Astrocyte of the cerebellum (primary cell): ENCODE data around the gene OR2T10.

Experiments
- DNase-seq: peaks from one replicate; pipeline ENCODE4 v3.0.0-alpha.2; 2011; ENCODE audit warnings: low read depth
- H3K4me3 ChIP-seq: 2 replicates; pipeline ENCODE4 v1.5.1; 2011; ENCODE audit warnings: mild to moderate bottlenecking, low read depth, low read length, moderate library complexity
- in situ Hi-C: cut with HindIII; loops from 2 replicates; pipeline ENCODE4 v1.10.0; 2017; ENCODE audit warnings: low sequenced_read_pairs
- TF ChIP-seq, protein P1 (sequence below): IDR thresholded peaks from 2 replicates; pipeline ENCODE4 v1.5.1; 2012; ENCODE audit warnings: low read length, low read depth, moderate library complexity, mild to moderate bottlenecking; ENCODE audit errors: missing control alignments

The OR2T10 gene

DNA sequence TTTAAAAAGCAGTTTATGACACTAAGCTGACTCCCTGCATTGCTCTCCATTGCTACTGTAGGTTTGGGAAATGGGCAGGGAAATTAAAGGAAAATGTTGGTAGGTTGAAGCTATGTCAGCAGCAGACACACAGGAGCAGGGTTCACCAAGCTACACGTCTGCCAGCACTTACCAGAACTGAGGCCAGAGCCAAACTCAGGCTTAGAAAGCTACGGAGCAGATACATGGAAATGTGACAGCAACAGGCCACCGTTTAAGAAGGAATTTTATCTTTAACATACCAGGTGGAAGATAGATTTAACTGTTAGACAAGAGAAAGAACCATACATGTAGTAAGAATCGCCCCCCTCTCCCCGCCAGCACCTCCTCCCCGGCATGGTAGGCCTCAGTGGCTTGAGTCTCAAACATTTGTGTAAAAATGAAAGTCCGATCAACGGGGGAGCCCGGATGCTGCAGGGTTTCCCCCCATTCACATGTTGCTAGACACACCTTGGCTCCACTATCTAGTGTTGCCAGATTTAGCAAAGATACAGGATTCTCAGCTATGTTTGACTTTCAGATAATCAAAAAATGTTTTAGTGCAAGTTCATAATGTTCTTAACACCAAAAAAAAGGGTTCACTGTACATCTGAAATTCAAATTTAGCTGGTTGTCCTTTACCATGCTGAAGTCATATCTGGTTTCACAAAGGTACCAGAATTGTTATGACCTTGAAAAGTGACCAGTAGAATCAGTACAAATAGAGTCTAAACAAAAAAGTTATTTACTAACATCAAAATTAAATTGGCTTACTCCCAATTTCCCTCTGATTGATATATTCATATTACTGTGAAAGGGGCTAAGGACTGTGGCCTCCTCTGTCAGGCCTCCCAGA is 30.7 kb upstream of the OR2T10 start:
- in situ Hi-C loops, result no loop called here
- DNase-seq, result no peak
- H3K4me3 ChIP-seq, result no peak overlapping the region
- TF ChIP-seq, protein P1, sequence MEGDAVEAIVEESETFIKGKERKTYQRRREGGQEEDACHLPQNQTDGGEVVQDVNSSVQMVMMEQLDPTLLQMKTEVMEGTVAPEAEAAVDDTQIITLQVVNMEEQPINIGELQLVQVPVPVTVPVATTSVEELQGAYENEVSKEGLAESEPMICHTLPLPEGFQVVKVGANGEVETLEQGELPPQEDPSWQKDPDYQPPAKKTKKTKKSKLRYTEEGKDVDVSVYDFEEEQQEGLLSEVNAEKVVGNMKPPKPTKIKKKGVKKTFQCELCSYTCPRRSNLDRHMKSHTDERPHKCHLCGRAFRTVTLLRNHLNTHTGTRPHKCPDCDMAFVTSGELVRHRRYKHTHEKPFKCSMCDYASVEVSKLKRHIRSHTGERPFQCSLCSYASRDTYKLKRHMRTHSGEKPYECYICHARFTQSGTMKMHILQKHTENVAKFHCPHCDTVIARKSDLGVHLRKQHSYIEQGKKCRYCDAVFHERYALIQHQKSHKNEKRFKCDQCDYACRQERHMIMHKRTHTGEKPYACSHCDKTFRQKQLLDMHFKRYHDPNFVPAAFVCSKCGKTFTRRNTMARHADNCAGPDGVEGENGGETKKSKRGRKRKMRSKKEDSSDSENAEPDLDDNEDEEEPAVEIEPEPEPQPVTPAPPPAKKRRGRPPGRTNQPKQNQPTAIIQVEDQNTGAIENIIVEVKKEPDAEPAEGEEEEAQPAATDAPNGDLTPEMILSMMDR, result no peak

DNA sequence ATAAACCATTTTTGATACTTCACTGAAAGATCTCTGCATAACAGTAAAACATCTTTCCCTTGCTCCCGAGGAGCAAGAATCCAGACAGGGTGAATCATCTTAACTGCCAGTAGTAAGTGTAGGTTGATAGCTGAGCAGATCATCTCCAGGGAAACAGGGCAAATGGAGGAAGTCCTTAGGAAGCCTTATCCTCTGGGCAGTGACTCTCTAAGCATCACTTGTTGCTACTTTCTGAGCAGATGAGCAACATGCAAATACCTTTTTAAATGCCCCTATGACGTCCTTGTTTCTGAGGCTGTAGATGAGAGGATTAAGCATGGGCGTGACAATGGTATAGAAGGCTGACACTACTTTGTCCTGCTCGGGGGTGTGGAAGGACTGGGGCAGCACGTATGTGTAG is 28.5 kb upstream of the OR2T10 start:
- no peak for DNase-seq
- in situ Hi-C loops, result no loop called here
- no peak overlapping the region for H3K4me3 ChIP-seq
- TF ChIP-seq, protein P1, result no peak

DNA sequence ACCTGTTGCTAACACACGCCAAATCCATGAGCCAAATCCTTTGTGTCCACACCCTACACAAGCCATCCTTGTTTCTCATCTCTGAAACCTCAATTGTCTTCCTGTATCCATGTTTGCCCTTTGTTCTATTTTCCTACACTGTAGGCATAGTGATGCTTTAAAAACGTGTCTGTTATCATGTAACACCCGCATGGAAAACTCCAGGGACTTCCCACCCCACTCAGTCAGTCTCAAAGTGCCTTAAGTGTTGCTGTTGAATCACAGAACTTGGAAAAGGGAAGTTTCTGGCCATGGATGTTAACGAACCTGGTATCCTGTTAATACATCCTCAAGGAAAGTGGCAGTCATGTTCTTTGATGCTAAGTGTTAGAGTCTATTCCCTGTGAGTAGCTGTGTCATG is 27.7 kb upstream of the OR2T10 start:
- no peak overlapping the region for H3K4me3 ChIP-seq
- no peak for DNase-seq
- in situ Hi-C loops, result no loop called here
- TF ChIP-seq, protein P1, result no peak

DNA sequence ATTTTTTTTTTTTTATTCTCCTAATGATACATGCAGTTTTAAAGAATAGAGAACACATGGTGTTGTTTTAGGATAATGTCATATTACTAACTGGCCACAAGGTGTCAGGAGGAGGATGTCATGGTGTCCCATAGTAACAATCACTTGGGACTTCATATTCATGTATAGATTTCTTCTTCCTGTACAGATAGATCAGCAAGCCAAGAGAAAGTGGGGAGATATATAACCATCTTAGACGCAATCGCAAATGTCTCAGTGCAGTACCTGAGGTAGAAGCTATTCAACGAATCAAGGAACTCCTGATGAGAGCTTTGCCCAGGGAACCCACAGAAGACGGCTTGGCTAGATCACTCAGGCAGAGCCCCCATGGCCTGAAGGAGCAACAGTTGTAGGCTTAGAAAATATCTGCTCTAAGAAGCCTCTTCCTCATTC is 25.1 kb upstream of the OR2T10 start:
- no peak overlapping the region for H3K4me3 ChIP-seq
- TF ChIP-seq, protein P1, result peak; percentile 23
- no peak for DNase-seq
- in situ Hi-C loops, result no loop called here

DNA sequence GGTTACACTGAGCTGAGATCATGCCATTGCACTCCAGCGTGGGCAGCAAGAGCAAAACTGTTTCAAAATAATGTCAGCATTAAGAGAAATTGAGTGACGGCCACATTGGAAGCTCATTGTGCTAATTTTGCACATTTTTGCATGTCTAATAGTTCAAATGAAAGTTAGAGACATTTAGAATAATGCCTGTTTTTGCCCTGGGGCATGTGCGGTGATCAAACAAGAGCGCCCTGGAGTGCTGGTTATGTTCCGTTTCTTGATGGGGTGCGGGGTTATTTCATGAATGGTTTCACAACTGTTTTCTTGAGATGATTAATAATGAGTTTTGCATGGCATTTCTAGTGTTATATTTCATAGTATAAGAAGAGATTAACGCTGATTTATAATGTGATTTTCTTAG is 24.3 kb upstream of the OR2T10 start:
- no peak overlapping the region for H3K4me3 ChIP-seq
- in situ Hi-C loops, result no loop called here
- TF ChIP-seq, protein P1, result no peak
- no peak for DNase-seq

DNA sequence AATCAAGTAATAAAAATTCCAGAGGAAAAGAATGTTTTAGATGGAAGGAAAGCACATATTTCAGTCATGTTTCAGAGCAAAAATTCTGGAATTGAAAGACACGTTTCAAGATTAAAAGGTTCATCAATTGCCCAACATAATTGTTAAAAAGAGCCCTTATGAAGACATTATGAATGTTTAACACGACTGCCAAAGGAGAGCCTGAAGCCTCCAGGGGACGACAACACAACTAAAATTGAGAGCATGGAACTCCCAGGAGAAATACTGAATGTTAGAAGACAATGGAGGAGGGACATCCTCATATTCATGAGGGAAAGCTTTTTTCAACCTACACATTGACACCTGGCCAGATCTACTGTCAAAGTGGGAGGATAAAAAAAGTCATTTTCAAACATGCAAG is 21.4 kb upstream of the OR2T10 start:
- TF ChIP-seq, protein P1, result peak; percentile 48
- H3K4me3 ChIP-seq, result no peak overlapping the region
- DNase-seq, result no peak
- in situ Hi-C loops, result no loop called here
